ENCODE results near the gene ETV6.

Gene ETV6

DNA sequence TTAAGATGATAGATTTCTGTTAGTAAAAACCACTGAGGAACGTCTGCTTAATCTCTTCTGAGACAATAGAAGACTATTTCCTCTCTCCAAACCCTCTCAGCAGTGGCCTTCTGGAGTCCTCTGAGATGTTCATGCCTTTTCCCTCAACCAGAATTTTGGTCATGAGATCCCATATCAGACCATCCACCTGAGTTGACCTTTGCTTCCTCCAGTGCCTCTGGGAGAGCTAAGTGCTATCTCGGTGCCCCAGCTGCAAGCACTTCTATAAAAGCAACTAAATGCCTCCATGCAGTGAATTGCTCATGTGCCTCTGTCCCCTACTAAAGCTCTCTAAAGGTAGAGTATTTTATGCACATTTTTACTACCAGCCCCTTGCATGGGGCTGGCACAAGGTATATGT, 248.4 kb downstream of the ETV6 start:
- TF ChIP-seq POLR2AphosphoS5 (IDR thresholded peaks at IDR 0.05; ENCODE audit: low read depth, low read length) (no peak), FOXP2 (optimal IDR thresholded peaks at IDR 0.05; ENCODE audit: borderline replicate concordance, extremely low read depth, extremely low read length, insufficient read depth) (no peak), TAF1 (IDR thresholded peaks at IDR 0.05; ENCODE audit: borderline replicate concordance, insufficient read depth, low read length) (no peak), SIN3A (IDR thresholded peaks at IDR 0.05; ENCODE audit: borderline replicate concordance, insufficient read depth, low read length) (no peak)
- TF ChIP-seq, protein P1, sequence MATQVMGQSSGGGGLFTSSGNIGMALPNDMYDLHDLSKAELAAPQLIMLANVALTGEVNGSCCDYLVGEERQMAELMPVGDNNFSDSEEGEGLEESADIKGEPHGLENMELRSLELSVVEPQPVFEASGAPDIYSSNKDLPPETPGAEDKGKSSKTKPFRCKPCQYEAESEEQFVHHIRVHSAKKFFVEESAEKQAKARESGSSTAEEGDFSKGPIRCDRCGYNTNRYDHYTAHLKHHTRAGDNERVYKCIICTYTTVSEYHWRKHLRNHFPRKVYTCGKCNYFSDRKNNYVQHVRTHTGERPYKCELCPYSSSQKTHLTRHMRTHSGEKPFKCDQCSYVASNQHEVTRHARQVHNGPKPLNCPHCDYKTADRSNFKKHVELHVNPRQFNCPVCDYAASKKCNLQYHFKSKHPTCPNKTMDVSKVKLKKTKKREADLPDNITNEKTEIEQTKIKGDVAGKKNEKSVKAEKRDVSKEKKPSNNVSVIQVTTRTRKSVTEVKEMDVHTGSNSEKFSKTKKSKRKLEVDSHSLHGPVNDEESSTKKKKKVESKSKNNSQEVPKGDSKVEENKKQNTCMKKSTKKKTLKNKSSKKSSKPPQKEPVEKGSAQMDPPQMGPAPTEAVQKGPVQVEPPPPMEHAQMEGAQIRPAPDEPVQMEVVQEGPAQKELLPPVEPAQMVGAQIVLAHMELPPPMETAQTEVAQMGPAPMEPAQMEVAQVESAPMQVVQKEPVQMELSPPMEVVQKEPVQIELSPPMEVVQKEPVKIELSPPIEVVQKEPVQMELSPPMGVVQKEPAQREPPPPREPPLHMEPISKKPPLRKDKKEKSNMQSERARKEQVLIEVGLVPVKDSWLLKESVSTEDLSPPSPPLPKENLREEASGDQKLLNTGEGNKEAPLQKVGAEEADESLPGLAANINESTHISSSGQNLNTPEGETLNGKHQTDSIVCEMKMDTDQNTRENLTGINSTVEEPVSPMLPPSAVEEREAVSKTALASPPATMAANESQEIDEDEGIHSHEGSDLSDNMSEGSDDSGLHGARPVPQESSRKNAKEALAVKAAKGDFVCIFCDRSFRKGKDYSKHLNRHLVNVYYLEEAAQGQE (IDR thresholded peaks at IDR 0.05; ENCODE audit: insufficient read depth in 1 of 2, low read depth in 2 of 2, low read length in 2 of 2) = no peak

- TF ChIP-seq TAF1 (IDR thresholded peaks at IDR 0.05; ENCODE audit: borderline replicate concordance, insufficient read depth, low read length) = no peak
- TF ChIP-seq, protein P1 (IDR thresholded peaks at IDR 0.05; ENCODE audit: insufficient read depth in 1 of 2, low read depth in 2 of 2, low read length in 2 of 2) = no peak
- TF ChIP-seq FOXP2 (optimal IDR thresholded peaks at IDR 0.05; ENCODE audit: borderline replicate concordance, extremely low read depth, extremely low read length, insufficient read depth) = no peak
- no peak for TF ChIP-seq POLR2AphosphoS5 (IDR thresholded peaks at IDR 0.05; ENCODE audit: low read depth, low read length)
- no peak for TF ChIP-seq SIN3A (IDR thresholded peaks at IDR 0.05; ENCODE audit: borderline replicate concordance, insufficient read depth, low read length)
These were observed 252.4 kb downstream of the ETV6 start for GRCh38 chr12:11901701-11902524.

- TF ChIP-seq TAF1 (IDR thresholded peaks at IDR 0.05; ENCODE audit: borderline replicate concordance, insufficient read depth, low read length) = no peak
- no peak for TF ChIP-seq POLR2AphosphoS5 (IDR thresholded peaks at IDR 0.05; ENCODE audit: low read depth, low read length)
- TF ChIP-seq FOXP2 (optimal IDR thresholded peaks at IDR 0.05; ENCODE audit: borderline replicate concordance, extremely low read depth, extremely low read length, insufficient read depth) = no peak
- no peak for TF ChIP-seq SIN3A (IDR thresholded peaks at IDR 0.05; ENCODE audit: borderline replicate concordance, insufficient read depth, low read length)
- TF ChIP-seq, protein P1 (IDR thresholded peaks at IDR 0.05; ENCODE audit: insufficient read depth in 1 of 2, low read depth in 2 of 2, low read length in 2 of 2) = no peak
These were observed 253.0 kb downstream of the ETV6 start for GRCh38 chr12:11902525-11902875.

- TF ChIP-seq SIN3A (IDR thresholded peaks at IDR 0.05; ENCODE audit: borderline replicate concordance, insufficient read depth, low read length) (no peak), FOXP2 (optimal IDR thresholded peaks at IDR 0.05; ENCODE audit: borderline replicate concordance, extremely low read depth, extremely low read length, insufficient read depth) (no peak), POLR2AphosphoS5 (IDR thresholded peaks at IDR 0.05; ENCODE audit: low read depth, low read length) (no peak), TAF1 (IDR thresholded peaks at IDR 0.05; ENCODE audit: borderline replicate concordance, insufficient read depth, low read length) (no peak)
- TF ChIP-seq, protein P1 (IDR thresholded peaks at IDR 0.05; ENCODE audit: insufficient read depth in 1 of 2, low read depth in 2 of 2, low read length in 2 of 2) = no peak
These were observed 254.7 kb downstream of the ETV6 start for GRCh38 chr12:11904124-11904523.
